ENCODE measurements around the gene CRTAC1.
A peak's percentile ranks its signal among the peaks of the same experiment; 100 is the strongest.
"Not testable (repeated sequence)": the region's sequence is repeated elsewhere in the genome, so short reads cannot be mapped to it uniquely, and the experiment has no call there.

Gene CRTAC1

GRCh38 chr10:97867220-97867800 is 163.1 kb downstream of the CRTAC1 start:
- no peak for DNase-seq

DNA sequence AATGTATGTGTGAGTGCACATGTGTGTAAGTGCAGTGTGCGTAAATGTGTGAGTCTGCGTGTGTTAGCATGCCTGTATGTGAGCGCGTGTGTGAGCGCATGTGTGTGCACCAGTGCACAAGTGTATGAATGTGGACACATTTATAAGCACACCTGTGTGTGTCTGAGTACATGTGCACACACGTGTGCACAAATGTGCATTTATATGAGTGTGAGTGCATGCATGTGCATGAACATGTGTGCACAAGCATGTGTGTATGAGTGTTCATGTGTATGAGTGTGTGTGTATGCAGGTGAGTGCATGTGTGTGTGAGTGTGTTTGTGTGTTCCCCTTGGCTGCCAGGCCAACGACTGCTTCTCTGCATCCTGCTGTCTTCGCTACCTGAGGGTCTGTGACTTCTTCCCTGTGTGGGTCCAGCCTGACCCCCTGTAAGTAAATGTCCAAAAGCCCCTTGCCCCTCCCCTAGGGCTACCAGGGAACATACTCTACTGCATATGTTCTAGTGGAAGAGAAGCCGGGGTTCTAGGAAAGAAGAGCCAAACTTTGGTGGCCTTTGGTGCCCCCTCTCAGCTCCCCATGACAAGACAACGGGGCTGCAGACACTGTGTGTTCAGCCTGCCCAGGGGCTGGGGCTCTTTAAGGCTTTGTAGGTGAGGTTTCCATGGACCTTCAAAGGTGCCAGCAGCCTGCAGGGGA is 163.7 kb downstream of the CRTAC1 start:
- no peak for DNase-seq

DNA sequence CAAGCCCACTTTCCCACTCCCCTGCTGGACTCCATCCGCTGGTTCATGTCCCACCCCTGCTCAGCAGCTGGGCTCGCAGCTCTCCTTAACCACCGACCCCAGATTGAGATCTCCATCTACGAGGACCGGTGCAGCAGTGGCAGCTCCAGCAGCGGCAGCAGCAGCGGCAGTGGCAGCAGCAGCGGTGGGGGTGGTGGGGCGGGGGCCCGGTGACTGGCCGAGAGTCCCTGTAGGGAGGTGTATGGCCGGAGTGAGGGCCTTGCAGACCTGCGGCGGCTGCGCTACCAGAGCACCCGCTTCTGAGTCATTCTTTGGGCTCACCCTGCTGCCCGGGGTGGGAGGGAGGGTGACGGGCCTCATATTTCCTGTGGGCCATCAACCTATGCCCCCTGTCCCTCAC is 164.9 kb downstream of the CRTAC1 start:
- DNase-seq: no peak

DNA sequence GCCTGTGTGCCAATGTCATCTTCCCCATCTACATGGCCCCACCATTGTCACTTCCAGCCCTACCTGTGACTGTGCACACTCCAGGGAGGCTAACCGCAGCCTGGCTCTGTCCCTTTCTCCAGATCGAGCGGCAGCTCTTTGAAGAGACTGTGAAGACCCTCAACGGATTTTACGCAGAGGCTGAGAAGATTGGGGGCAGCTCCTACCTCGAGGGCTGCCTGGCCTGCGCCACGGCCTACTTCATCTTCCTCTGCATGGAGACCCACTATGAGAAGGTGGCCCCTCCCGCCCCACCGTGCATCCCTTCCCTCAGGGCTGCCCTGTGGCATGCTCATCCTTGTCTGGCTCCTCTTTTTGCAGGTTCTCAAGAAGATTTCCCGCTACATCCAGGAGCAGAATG is 166.6 kb downstream of the CRTAC1 start:
- no peak for DNase-seq

GRCh38 chr10:97861924-97862323 is 168.5 kb downstream of the CRTAC1 start:
- DNase-seq: no peak

DNA sequence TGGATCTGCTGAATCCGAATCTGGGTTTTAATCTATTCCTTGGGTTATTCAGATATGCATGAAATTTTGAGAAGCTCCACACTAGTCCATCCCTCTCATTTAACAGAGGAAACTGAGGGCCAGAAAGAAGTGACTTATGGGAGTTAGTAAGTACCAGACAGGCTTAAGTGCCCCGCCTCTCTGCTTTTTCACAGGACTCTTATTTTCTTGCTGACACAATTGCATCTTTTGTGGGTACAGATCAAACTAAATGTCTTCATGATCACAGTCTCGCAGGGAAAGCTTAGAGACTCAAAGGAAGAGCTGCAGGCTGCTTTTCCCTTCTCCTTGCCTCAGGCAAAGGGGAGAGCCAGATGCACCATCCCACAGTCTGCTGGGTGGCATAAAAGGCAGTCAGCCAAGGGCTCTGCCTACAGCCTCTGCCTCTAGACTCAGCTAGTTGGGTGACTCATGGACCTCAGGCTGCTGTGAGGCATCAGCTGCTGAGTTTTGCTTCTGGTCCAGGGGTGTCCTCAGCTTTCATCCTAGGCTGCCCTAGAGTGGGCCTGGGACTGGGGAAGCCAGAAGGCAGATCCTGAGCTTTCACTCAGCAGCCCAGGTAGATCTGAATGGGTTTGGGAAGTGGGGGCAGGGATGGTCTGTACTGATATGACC is 169.2 kb downstream of the CRTAC1 start:
- DNase-seq: no peak

GRCh38 chr10:97858001-97858439 is 172.4 kb downstream of the CRTAC1 start:
- peak; percentile 47 for DNase-seq

DNA sequence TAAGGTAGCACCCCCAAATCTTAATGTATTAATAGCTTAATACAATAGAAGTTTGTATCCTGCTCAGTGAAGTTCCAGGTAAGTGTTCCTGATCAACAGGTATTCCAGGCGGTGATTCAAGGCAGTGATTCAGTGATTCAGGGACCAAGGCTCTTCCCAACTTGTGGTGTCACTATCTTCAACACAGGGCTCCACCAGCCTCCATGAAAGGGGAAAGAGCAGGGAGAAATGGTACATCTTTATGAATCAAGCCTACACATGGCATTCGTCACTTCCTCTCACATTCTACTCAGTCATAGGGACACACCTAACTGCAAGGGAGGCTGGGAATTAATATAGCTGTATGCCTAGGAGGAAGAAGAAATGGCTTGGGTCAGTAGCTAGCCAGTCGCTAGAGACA is 175.7 kb downstream of the CRTAC1 start:
- no peak for DNase-seq

DNA sequence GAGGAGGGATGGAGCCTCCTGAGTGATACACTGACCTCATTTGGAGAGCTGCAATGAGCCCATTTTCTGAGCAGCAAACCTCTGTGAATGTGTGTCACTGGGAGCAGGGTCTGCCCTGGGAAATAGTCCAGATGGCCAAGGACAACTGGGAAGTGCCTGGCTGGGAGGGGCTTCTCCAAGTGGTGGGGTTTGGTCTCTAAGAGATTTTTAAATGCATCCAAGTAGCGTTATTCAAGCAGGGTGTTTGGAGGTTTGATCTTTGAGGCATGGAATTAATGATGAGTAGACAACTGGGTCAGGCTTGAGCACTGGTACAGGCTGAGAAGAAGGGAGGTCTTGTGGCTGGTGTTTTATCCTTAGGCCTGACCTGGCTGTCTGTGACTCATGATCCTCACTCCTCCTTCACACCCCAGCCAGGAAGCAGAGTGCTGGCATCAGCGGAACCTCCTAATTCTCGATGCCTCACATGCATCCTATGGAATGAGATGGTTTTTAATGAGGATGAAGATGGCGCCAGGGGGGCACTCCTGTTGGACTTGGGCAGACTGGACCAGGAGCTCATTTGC is 177.5 kb downstream of the CRTAC1 start:
- no peak for DNase-seq

- no peak for DNase-seq
These were observed 178.1 kb downstream of the CRTAC1 start for GRCh38 chr10:97852277-97852676.

DNA sequence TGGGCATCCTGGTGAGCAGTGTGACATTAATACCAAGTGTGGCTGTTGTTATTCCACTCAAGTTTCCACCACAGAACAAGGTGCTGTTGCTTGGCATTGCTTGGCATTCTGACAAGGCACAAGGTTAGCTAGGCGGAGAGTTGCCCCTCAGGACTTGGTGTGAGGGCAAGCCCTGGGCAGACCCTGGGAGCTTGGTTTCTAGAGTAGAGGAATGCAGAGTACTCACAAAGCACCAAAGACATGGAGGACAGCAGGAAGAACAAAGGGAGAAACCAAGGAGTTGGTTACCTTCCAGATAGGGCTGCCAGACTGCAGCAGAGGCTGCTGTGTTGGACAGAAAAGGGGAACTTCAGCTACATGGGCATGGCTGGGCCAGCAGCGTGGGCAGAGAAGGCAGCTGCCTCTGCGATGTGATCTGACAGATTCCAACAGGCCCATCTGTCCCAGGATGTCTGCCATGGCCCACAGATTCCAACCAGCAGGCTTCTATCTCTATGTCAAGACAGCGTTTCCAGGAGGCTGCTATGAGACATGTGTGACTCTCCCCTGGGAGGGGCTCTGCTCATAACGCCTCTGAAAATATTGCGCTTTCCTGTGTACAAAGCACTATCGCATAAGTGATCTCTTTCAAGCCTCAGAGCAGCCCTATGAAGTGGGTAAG is 178.9 kb downstream of the CRTAC1 start:
- DNase-seq: no peak

DNA sequence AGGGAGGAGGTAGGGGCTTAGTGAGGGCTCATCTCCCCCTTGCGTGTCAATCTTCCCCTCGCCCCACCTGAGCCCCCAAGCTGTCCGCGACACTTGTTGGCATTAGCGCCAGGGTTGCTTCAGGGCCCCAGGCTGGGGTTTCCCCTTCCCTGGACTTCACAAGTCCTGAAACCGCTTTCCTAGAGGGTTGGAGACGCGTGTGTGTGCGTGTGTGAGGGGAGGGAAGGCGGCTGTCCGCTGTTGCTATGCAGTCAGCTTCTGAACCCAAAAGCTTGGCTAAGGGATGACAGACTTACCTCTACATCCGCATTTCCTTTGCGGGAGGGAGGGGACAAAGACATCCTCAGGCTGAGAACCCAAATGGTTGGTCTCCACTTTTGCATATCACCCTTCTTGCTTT is 180.0 kb downstream of the CRTAC1 start:
- no peak for DNase-seq

DNA sequence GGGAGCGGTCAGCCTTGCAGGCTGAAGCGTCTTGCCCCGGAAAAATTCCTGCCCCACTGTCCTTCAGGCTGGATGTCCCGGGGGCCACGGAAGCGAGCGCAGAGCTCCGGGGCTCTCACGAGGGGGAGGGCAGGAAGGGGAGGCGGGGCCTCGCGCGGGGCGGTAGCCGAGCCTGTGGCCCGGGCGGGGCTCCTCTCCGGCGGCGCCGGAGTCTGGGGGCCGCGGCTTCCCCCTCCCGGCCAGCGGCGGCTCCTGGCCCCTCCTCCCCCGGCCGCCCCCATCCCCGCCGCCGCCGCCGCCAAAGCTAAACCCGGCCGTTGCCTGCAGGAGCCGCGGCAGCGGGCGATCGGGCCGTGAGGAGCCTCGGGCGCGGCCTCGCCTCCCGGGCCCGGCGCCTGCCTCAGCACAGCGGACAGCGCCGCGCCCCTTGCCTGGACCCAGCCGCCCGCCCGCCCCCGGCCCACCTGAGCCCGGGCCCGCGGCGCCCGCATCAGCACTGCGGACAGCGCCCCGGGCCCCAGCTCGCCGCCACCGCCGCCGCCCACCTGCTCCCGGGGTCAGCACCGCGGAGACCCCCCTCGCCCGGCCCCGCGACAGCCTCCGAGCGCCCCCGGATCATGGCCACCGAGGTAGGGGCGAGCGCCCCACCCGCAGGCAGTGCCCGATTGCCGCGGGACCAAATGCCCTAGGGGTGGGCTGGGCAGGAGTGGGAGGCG is 180.6 kb downstream of the CRTAC1 start, which contains the start of gene GOLGA7B:
GOLGA7B (plus strand) TSS at position 157 of the 716 bp plus-strand sequence; CDS start at position 618, 461 bp downstream.
- peak; percentile 14 for DNase-seq

GRCh38 chr10:97849103-97849686 is 181.2 kb downstream of the CRTAC1 start:
- no peak for DNase-seq

DNA sequence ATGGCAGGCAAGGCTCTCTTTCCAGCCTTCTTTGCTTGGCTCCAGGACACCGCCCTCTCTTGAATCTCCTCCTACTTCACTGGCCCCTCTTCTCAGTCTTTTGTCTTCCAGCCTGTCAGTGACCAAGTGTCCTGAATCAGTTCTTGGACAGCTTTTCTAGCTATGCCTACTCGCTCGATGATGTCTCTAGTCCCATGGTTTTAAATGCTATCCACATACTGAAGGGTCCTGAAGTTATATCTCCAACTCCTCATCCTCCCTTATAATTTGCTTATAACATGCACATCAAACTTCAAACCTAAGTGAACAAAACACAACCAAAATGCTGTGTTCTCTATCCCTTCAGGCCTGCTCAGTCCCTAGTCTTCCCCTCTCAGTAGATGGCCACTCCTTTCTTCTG is 185.7 kb downstream of the CRTAC1 start:
- no peak for DNase-seq

GRCh38 chr10:97843972-97844371 is 186.4 kb downstream of the CRTAC1 start:
- not testable (repeated sequence) for DNase-seq

DNA sequence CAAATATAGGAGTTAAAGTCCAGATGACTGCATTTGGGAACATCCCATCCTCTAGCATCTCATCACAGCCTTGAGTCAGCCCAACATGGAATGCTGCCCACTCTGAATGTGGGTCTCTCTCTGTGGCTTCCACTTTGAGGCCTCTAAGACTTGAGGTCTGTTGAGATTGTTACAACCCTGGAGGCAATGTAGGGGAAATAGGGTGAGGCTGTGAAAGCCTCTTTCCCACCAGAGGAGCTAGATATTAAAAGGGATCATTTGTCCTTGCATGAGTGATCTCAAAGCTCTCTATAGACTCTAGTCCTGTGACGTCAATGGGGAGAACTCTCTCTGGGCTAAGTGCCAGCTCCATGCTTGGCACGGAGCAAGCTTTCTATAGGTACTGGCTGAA is 187.1 kb downstream of the CRTAC1 start:
- peak; percentile 34 for DNase-seq

GRCh38 chr10:97842656-97843280 is 187.7 kb downstream of the CRTAC1 start:
- DNase-seq: peak; percentile 34

DNA sequence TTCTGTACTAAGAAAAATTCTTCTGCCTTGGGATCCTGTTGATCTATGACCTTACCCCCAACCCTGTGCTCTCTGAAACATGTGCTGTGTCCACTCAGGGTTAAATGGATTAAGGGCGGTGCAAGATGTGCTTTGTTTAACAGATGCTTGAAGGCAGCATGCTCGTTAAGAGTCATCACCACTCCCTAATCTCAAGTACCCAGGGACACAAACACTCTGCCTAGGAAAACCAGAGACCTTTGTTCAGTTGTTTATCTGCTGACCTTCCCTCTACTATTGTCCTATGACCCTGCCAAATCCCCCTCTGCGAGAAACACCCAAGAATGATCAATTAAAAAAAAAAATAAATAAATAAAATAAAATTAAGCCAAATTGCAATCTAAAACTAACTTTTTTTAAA is 188.3 kb downstream of the CRTAC1 start:
- DNase-seq: not testable (repeated sequence)

DNA sequence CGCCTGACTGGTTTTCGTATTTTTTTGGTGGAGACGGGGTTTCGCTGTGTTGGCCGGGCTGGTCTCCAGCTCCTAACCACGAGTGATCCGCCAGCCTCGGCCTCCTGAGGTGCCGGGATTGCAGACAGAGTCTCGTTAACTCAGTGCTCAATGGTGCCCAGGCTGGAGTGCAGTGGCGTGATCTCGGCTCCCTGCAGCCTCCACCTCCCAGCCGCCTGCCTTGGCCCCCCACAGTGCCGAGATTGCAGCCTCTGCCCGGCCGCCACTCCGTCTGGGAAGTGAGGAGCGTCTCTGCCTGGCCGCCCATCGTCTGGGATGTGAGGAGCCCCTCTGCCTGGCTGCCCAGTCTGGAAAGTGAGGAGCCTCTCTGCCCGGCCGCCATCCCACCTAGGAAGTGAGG is 189.3 kb downstream of the CRTAC1 start:
- not testable (repeated sequence) for DNase-seq

DNA sequence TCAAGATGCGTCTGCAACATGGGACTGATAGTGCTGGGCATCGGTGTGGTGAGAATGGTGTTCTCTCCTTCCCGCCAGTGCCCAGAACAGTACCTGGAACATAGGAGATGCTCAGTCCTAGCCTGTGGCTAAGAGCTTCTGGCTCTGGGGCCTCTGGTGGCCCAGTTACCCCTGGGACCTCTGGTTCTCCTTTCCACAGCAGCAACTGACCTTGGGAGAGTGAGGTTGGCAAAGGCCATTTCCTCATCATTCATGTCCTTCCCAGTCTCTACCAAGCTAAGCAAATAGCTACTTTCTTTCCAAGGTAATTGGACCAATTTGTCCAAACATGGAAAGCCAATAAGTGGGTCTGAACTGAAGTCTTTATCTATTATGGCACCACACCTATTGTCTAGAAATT is 192.3 kb downstream of the CRTAC1 start:
- no peak for DNase-seq

GRCh38 chr10:97836446-97836845 is 194.0 kb downstream of the CRTAC1 start:
- no peak for DNase-seq
